OCI-LY7 (cell line): ENCODE results near the gene CD58. TPM values are rescaled to one million over a fixed set of nuclear protein-coding genes. Genes with fewer than 3 reads are reported as not detected.
"Not testable (repeated sequence)": the region's sequence is repeated elsewhere in the genome, so short reads cannot be mapped to it uniquely, and the experiment has no call there.

Source experiments
- BruUV-seq: library from RNA; stranded (reverse); fragments of 400-500 nt; replicated peaks from 2 replicates; lab custom pipeline; 2021; lab: Mats Ljungman, UMichigan
- CTCF ChIA-PET: fragments of 300-600 bp; sonication (Branson Sonifier 250); formaldehyde crosslinking; loops from one replicate; lab custom pipeline; 2022; ENCODE audit warnings: antibody characterized with exemption; ENCODE audit not compliant: unreplicated experiment; lab: Charles Lee
- POLR2A ChIA-PET: fragments of 300-600 bp; sonication (Branson Sonifier 250); formaldehyde crosslinking; loops from one replicate; lab custom pipeline; 2022; ENCODE audit warnings: antibody characterized with exemption; lab: Charles Lee
- DNase-seq: peaks from one replicate; pipeline ENCODE4 v3.0.0-alpha.2; 2015; ENCODE audit warnings: low spot score
- H2AFZ ChIP-seq: fragments of 200-600 bp; sonication (generic), shearing (Covaris generic); 2 replicates; pipeline ENCODE4 v1.6.1; 2014; ENCODE audit warnings: mild to moderate bottlenecking, antibody characterized with exemption, low read length, moderate library complexity
- H3K27ac ChIP-seq: fragments of 200-600 bp; sonication (generic); 2 replicates; pipeline ENCODE4 v1.5.1; 2014; ENCODE audit warnings: mixed run types, low read depth, mild to moderate bottlenecking, moderate library complexity, low read length, inconsistent platforms; ENCODE audit not compliant: poor library complexity, severe bottlenecking
- H3K36me3 ChIP-seq: fragments of 200-600 bp; sonication (generic); 2 replicates; pipeline ENCODE4 v1.6.1; 2014; ENCODE audit warnings: mild to moderate bottlenecking, antibody characterized with exemption, low read length, moderate library complexity, mixed read lengths; ENCODE audit not compliant: insufficient read depth
- H3K4me1 ChIP-seq: fragments of 200-600 bp; sonication (generic); 2 replicates; pipeline ENCODE4 v1.5.1; 2014; ENCODE audit warnings: mild to moderate bottlenecking, low read length; ENCODE audit not compliant: insufficient read depth, poor library complexity, severe bottlenecking
- H3K4me2 ChIP-seq: fragments of 200-600 bp; sonication (generic); 2 replicates; pipeline ENCODE4 v1.6.1; 2014; ENCODE audit warnings: mild to moderate bottlenecking, low read length
- H3K4me3 ChIP-seq: fragments of 200-600 bp; sonication (generic); 2 replicates; pipeline ENCODE4 v1.5.1; 2014; ENCODE audit warnings: mild to moderate bottlenecking, low read depth, low read length; ENCODE audit not compliant: poor library complexity, severe bottlenecking
- H3K79me2 ChIP-seq: fragments of 200-600 bp; sonication (generic); 2 replicates; pipeline ENCODE4 v1.6.1; 2016; ENCODE audit warnings: low read depth, mild to moderate bottlenecking, low read length, moderate library complexity, mixed read lengths; ENCODE audit not compliant: insufficient read depth
- H3K9me2 ChIP-seq: fragments of 200-600 bp; sonication (generic); 2 replicates; pipeline ENCODE4 v1.6.1; 2016; ENCODE audit warnings: mild to moderate bottlenecking, low read length, mixed read lengths; ENCODE audit not compliant: insufficient read depth
- H3K9me3 ChIP-seq: fragments of 200-600 bp; sonication (generic); 2 replicates; pipeline ENCODE4 v1.6.1; 2014; ENCODE audit warnings: mild to moderate bottlenecking, mixed run types, low read length, mixed read lengths
- H4K20me1 ChIP-seq: fragments of 200-600 bp; sonication (generic); 2 replicates; pipeline ENCODE4 v1.6.1; 2014; ENCODE audit warnings: mild to moderate bottlenecking, antibody characterized with exemption, low read length, moderate library complexity, mixed read lengths; ENCODE audit not compliant: insufficient read depth
- EZH2phosphoT487 ChIP-seq: fragments of 200-600 bp; sonication (generic); IDR thresholded peaks from 2 replicates; pipeline ENCODE4 v1.6.1; 2018; ENCODE audit warnings: low read depth, borderline replicate concordance, mild to moderate bottlenecking, mixed run types, antibody characterized with exemption, low read length, moderate library complexity, mixed read lengths
- intact Hi-C: fragments of 100-400 bp; cut with micrococcal nuclease; formaldehyde crosslinking; loops from one replicate; pipeline ENCODE4 v1.10.0; 2022; ENCODE audit not compliant: unreplicated experiment
- total RNA-seq, 2 experiments: library from RNA; depleted of rRNA in 1 of 2; stranded (reverse); fragments of >200 nt in 1 of 2; shearing (Covaris generic) in 1 of 2; gene quantifications; 2 replicates each; pipeline ENCODE4 v1.2.3, GENCODE V29; 2014 to 2022
- TF ChIP-seq, protein P1 (sequence below): fragments of 200-600 bp; sonication (generic); conservative IDR thresholded peaks from 2 replicates; pipeline ENCODE4 v1.5.1; 2014; ENCODE audit warnings: mild to moderate bottlenecking, antibody characterized with exemption, low read length, moderate library complexity, mixed read lengths

CD58 gene
- total RNA-seq, 2 experiments from 2014 or later: 3.3 TPM; not detected in 1

DNA sequence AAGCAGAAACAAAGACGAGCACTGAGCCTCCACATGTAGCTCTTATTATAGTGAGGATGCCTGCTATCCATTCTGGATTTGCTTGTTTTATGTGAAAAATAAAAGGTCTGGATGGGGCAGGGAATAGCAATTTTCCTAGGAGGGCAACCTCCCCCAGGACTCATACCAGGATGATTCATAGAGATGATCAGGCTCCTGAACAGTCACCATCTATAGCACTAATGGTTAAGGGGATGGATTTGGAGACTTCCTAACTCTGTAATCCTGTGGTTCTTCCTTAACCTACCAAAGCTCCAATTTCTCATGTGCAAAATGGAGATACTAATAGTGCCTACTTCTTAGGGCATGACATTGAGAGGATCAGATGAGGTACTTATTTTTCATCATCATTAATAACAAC is 34.5 kb upstream of the CD58 start:
- H3K9me2 ChIP-seq: no peaks in the 10 kb centered on the region
- H4K20me1 ChIP-seq: no peaks in the 10 kb centered on the region
- H3K4me1 ChIP-seq: no peaks in the 10 kb centered on the region
- no peak for TF ChIP-seq EZH2phosphoT487
- TF ChIP-seq, protein P1, sequence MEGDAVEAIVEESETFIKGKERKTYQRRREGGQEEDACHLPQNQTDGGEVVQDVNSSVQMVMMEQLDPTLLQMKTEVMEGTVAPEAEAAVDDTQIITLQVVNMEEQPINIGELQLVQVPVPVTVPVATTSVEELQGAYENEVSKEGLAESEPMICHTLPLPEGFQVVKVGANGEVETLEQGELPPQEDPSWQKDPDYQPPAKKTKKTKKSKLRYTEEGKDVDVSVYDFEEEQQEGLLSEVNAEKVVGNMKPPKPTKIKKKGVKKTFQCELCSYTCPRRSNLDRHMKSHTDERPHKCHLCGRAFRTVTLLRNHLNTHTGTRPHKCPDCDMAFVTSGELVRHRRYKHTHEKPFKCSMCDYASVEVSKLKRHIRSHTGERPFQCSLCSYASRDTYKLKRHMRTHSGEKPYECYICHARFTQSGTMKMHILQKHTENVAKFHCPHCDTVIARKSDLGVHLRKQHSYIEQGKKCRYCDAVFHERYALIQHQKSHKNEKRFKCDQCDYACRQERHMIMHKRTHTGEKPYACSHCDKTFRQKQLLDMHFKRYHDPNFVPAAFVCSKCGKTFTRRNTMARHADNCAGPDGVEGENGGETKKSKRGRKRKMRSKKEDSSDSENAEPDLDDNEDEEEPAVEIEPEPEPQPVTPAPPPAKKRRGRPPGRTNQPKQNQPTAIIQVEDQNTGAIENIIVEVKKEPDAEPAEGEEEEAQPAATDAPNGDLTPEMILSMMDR: no peak
- no peak for DNase-seq
- H3K9me3 ChIP-seq: no peaks in the 10 kb centered on the region
- H3K79me2 ChIP-seq: no peaks in the 10 kb centered on the region
- no peaks in the 10 kb centered on the region for H3K36me3 ChIP-seq
- no peak overlapping the region for H3K4me3 ChIP-seq
- H3K27ac ChIP-seq: no peak overlapping the region
- intact Hi-C loops: no loop called here
- H3K4me2 ChIP-seq: no peak overlapping the region
- BruUV-seq: no TSS peak
- ChIA-PET CTCF (no interaction called here), POLR2A (no interaction called here)
- no peak overlapping the region for H2AFZ ChIP-seq

DNA sequence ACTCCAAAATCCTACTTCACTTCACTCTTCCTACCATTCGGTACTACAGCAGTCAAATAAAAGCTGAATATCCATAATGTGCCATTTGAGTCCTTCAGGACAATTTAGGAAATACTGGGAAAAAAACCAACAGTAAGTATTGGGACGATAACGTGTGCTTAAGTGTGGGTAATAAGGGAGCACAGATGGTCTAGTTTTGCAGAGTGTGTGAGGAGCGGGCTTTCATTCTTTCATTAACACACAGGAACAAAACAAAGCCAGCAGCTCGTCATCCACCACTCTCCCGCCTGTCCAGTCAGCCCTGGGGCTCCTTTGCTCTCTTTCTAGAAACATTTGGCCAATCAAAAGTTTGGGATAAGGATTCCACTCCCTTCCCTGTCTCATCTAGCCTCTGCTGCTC is 33.6 kb upstream of the CD58 start:
- H3K36me3 ChIP-seq, H3K4me2 ChIP-seq, H3K27ac ChIP-seq, DNase-seq, POLR2A ChIA-PET, CTCF ChIA-PET, H3K9me3 ChIP-seq, H3K4me3 ChIP-seq, H2AFZ ChIP-seq, H4K20me1 ChIP-seq, intact Hi-C loops, H3K4me1 ChIP-seq, H3K9me2 ChIP-seq, H3K79me2 ChIP-seq, BruUV-seq: not testable (repeated sequence)

DNA sequence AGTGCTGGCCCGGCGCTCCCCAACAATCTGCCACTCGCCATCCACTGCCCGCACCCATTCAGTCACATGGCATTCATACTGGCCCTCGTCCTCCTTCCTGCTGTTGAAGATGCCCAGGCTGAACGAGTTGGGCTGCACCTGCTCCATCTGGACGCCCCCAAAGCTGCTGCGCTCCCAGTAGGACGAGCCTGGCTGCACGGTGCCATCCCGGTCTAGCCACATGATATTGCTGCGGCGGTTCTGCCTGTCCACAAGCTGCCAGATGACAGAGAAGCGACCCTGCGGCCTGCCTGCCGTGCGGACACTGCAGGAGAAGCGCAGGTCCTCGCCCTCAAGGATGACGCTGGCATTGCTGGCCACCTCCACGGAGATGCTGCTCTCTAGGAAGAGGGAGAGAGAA is 32.8 kb upstream of the CD58 start:
- BruUV-seq, intact Hi-C loops, DNase-seq, POLR2A ChIA-PET, H3K9me2 ChIP-seq, H4K20me1 ChIP-seq, H3K36me3 ChIP-seq, H3K79me2 ChIP-seq, H3K4me3 ChIP-seq, H2AFZ ChIP-seq, H3K4me1 ChIP-seq, H3K27ac ChIP-seq, CTCF ChIA-PET, H3K9me3 ChIP-seq, H3K4me2 ChIP-seq: not testable (repeated sequence)

DNA sequence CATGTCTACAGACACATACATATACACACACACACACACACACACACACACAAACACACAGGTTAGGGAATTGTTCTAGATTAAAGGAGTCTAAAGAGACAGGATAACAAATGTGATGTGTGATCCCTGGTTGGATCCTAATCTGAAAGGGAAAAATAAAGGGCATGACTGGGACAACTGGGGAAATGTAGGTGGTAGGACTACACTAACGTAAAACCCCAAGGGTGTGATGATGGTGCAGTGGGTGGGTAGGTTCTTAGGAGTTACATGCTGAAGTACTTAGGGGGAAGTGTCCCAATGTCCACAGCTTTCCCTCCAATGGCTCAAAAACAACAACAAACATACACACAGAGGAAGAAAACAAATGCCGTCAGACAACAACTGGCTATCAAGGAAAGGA is 28.5 kb upstream of the CD58 start:
- H3K4me2 ChIP-seq, intact Hi-C loops, DNase-seq, CTCF ChIA-PET, H3K27ac ChIP-seq, POLR2A ChIA-PET, H4K20me1 ChIP-seq, H3K4me1 ChIP-seq, H3K4me3 ChIP-seq, H2AFZ ChIP-seq, BruUV-seq, H3K9me2 ChIP-seq, H3K36me3 ChIP-seq, H3K9me3 ChIP-seq, H3K79me2 ChIP-seq: not testable (repeated sequence)

DNA sequence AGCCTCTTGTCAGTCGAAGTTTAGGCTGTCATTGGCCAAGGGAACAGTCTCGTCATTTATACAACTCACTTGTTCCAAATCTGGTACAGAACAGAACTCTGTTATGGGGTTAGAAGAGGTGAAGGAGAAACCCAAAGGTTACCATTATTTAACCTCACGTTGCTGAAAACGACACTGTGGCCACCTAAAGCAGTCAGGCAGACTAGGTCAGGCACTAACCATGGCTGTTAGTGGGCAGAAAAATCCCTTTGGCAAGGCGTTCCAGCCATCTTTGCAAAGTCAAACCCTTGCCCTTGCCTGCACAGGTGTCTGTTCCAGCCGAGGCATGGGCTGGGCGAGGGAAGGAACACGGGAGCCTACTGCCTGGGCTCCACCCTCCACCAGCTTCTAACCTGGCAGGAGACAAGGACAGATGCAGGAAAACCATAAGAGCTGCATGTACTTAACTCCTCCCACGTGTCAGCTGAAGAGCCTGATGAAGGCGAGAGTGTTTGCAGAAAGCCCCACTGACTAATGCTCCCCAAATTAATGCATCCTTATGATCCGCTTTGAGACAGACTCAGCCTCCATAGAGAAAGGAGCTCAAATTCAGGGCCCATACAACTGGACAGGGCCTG is 27.7 kb upstream of the CD58 start:
- intact Hi-C loops: not testable (repeated sequence)

DNA sequence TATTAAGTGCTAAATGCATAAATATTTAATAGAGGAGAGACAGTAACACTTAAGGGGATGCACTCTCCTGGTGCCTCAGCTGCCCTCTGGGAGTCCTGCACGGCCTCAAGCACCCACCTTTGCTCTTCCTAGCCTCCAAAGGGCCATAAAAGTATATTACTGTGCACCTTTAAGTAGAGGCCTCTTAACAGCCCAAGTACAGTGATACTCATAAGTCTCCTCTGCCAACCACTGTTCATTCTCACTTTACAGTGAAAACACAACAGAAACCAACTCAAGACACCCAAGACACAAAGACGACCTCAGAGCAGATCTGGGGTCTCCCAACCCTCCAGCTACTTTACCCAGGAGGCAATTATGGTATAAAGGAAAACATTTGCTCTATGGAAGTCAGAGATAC is 26.6 kb upstream of the CD58 start:
- POLR2A ChIA-PET, H4K20me1 ChIP-seq, H3K9me3 ChIP-seq, H2AFZ ChIP-seq, H3K4me2 ChIP-seq, H3K4me1 ChIP-seq, BruUV-seq, H3K4me3 ChIP-seq, H3K9me2 ChIP-seq, H3K36me3 ChIP-seq, H3K79me2 ChIP-seq, CTCF ChIA-PET, H3K27ac ChIP-seq, DNase-seq, intact Hi-C loops: not testable (repeated sequence)

More for the DNA sequence above, 27.7 kb upstream of the CD58 start:
- CTCF ChIA-PET, H2AFZ ChIP-seq, H3K4me2 ChIP-seq, POLR2A ChIA-PET, H3K4me3 ChIP-seq, H3K36me3 ChIP-seq, H4K20me1 ChIP-seq, H3K79me2 ChIP-seq, H3K9me3 ChIP-seq, DNase-seq, H3K9me2 ChIP-seq, H3K4me1 ChIP-seq, BruUV-seq, H3K27ac ChIP-seq: not testable (repeated sequence)
